ENCODE measurements around the gene NIT1. TPM values are rescaled to one million over a fixed set of nuclear protein-coding genes. Genes with fewer than 3 reads are reported as not detected.

Gene NIT1
- total and polyA plus RNA-seq, 2 of the 13 experiments (the other 11 are each of a cell fraction or from before 2014, with no cell fraction given): 22.7 to 31.0 TPM

DNA sequence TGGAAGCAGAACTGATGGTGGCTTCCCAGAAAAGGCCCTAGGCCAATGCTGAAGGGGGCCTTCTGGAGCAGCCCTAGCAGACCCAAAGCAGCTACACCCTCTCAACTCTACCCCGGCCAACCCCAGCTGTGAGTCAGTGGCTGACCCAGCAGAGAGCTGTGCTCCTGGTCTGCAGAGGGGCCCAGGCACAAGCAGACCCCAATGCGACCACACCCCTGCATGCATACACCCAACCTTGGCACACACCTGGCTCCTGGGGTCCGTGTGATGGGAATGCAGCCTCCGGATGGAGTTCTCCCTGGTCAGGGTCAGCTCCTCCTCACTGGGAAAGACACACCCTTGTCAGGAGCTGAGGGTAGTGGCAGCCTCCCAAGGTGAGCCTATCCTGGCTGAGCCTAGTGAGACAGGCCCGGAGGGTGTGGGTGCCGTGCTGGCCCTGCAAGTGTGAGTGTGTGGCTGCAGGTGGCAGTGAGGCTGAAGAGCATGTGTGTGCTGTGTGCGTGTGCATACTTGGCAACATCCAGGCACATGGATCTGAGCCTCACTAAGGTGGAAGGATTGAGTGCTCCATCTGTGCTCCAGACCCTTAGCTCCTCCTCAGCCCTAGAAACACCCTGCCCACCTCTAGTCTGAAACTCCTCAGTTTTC, 44.3 kb upstream of the NIT1 start (continued):
- TF ChIP-seq, protein P1, sequence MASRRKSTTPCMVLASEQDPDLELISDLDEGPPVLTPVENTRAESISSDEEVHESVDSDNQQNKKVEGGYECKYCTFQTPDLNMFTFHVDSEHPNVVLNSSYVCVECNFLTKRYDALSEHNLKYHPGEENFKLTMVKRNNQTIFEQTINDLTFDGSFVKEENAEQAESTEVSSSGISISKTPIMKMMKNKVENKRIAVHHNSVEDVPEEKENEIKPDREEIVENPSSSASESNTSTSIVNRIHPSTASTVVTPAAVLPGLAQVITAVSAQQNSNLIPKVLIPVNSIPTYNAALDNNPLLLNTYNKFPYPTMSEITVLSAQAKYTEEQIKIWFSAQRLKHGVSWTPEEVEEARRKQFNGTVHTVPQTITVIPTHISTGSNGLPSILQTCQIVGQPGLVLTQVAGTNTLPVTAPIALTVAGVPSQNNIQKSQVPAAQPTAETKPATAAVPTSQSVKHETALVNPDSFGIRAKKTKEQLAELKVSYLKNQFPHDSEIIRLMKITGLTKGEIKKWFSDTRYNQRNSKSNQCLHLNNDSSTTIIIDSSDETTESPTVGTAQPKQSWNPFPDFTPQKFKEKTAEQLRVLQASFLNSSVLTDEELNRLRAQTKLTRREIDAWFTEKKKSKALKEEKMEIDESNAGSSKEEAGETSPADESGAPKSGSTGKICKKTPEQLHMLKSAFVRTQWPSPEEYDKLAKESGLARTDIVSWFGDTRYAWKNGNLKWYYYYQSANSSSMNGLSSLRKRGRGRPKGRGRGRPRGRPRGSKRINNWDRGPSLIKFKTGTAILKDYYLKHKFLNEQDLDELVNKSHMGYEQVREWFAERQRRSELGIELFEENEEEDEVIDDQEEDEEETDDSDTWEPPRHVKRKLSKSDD (CRISPR knock-in tag; IDR thresholded peaks at IDR 0.05; ENCODE audit: low read depth): 0 out of 2 replicates have a peak, but pooled peaks have one; percentile 11
- TF ChIP-seq ZNF615 (CRISPR knock-in tag; IDR thresholded peaks at IDR 0.05; ENCODE audit: borderline replicate concordance) (no peak), HDAC1 (CRISPR knock-in tag; IDR thresholded peaks at IDR 0.05) (no peak), JUN (CRISPR knock-in tag; IDR thresholded peaks at IDR 0.05) (no peak), DNMT1 (CRISPR knock-in tag; IDR thresholded peaks at IDR 0.05) (no peak), PHF8 (CRISPR knock-in tag; IDR thresholded peaks at IDR 0.05) (peak; percentile 23; the same call in 1 of the 2 replicates), HOXD1 (CRISPR knock-in tag; IDR thresholded peaks at IDR 0.05) (no peak), KDM3A (CRISPR knock-in tag; IDR thresholded peaks at IDR 0.05; ENCODE audit: low read depth) (no peak), NFE2L2 (IDR thresholded peaks at IDR 0.05; ENCODE audit: low read length) (no peak), ZNF230 (CRISPR knock-in tag; IDR thresholded peaks at IDR 0.05) (0 out of 2 replicates have a peak, but pooled peaks have one; percentile 55), SAP130 (CRISPR knock-in tag; IDR thresholded peaks at IDR 0.05; ENCODE audit: low read depth) (peak; percentile 54; the same call in 1 of the 2 replicates), ARNT2 (CRISPR knock-in tag; IDR thresholded peaks at IDR 0.05; ENCODE audit: low read depth) (no peak), KAT7 (CRISPR knock-in tag; IDR thresholded peaks at IDR 0.05; ENCODE audit: borderline replicate concordance) (no peak), CSRNP1 (CRISPR knock-in tag; IDR thresholded peaks at IDR 0.05) (peak; percentile 21; the same call in 1 of the 2 replicates), ZNF296 (CRISPR knock-in tag; conservative IDR thresholded peaks at IDR 0.05) (no peak), ZNF737 (CRISPR knock-in tag; IDR thresholded peaks at IDR 0.05; ENCODE audit: borderline replicate concordance) (no peak), ZNF687 (CRISPR knock-in tag; IDR thresholded peaks at IDR 0.05) (peak; percentile 59), MXI1 (IDR thresholded peaks at IDR 0.05; ENCODE audit: borderline replicate concordance, low read depth, low read length) (no peak), MYC (CRISPR knock-in tag; IDR thresholded peaks at IDR 0.05; ENCODE audit: borderline replicate concordance) (peak; percentile 85)
- TF ChIP-seq, protein P2, sequence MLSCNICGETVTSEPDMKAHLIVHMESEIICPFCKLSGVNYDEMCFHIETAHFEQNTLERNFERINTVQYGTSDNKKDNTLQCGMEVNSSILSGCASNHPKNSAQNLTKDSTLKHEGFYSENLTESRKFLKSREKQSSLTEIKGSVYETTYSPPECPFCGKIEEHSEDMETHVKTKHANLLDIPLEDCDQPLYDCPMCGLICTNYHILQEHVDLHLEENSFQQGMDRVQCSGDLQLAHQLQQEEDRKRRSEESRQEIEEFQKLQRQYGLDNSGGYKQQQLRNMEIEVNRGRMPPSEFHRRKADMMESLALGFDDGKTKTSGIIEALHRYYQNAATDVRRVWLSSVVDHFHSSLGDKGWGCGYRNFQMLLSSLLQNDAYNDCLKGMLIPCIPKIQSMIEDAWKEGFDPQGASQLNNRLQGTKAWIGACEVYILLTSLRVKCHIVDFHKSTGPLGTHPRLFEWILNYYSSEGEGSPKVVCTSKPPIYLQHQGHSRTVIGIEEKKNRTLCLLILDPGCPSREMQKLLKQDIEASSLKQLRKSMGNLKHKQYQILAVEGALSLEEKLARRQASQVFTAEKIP (CRISPR knock-in tag; IDR thresholded peaks at IDR 0.05; ENCODE audit: borderline replicate concordance): no peak
